Smooth muscle cell of bladder (primary cell): ENCODE data around the gene XAGE1A. TPM values are rescaled to one million over a fixed set of nuclear protein-coding genes. Genes with fewer than 3 reads are reported as not detected.

Source experiments
- total RNA-seq: library from RNA; depleted of rRNA; stranded (reverse); fragments of >200 nt; gene quantifications from 2 replicates; pipeline ENCODE4 v1.2.3, GENCODE V29; 2014

XAGE1A gene, protein sequence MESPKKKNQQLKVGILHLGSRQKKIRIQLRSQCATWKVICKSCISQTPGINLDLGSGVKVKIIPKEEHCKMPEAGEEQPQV
- not detected in 2 replicates for total RNA-seq

DNA sequence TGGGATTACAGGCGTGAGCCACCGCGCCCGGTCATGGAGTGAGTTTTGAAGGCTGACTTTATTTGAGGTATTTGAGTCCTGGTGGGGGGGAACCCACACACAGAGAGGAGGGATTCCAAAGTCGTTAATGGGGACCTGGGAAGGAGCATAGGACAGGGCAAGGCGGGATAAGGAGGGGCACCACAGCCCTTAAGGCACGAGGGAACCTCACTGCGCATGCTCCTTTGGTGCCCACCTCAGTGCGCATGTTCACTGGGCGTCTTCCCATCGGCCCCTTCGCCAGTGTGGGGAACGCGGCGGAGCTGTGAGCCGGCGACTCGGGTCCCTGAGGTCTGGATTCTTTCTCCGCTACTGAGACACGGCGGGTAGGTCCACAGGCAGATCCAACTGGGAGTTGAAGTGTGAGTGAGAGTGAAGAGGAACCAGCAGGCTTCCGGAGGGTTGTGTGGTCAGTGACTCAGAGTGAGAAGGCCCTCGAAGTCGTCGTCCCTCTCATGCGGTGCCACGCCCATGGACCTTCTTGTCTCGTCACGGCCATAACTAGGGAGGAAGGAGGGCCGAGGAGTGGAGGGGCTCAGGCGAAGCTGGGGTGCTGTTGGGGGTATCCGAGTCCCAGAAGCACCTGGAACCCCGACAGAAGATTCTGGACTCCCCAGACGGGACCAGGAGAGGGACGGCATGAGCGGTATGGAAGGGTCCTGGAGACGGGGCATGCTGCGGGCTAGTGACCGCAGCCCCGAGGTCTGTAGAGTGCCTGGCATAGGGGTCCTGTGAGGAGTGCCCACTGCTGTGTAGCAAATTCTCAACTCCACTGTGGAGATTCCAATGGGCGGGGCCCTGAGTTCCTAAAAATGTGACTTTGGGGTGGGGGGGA, at the start of gene XAGE1A:
TSS of gene XAGE1A (plus strand) at position 264 of the 874 bp plus-strand sequence. CDS start 1,554 bp downstream, outside the sequence.

GRCh38 chrX:52516987-52517325, 21.3 kb downstream of the XAGE1A start, which contains the start of gene XAGE1B:
Gene XAGE1B, minus strand, starts transcription at chrX:52517063. Its CDS starts 1,536 bp downstream, at chrX:52515527.

Other genes starting within 250 kb of the XAGE1A start
- not detected in 2 replicates for gene XAGE2, start 126.8 kb upstream of the XAGE1A start, total RNA-seq
- gene XAGE1B, start 21.3 kb downstream of the XAGE1A start, total RNA-seq: not detected in 2 replicates
- gene SSX7, start 159.1 kb downstream of the XAGE1A start, total RNA-seq: not detected in 2 replicates
- gene SSX2, start 211.4 kb downstream of the XAGE1A start, total RNA-seq: not detected in 2 replicates